ENCODE results near the gene GTPBP1.

Gene GTPBP1

GRCh38 chr22:38681582-38682335, 24.0 kb upstream of the GTPBP1 start, which contains the start of gene TOMM22:
Gene TOMM22, plus strand, starts transcription at chr22:38681957. Its CDS starts 22 bp downstream, at chr22:38681979.
- H3K36me3 ChIP-seq, result peaks cover 40% of the 10 kb centered on the region
- TF ChIP-seq CTCF (IDR thresholded peaks at IDR 0.05; ENCODE audit: low read depth, low read length), result peak; percentile 91
- H3K4me3 ChIP-seq (ENCODE audit: low read depth, low read length), result peak within 1 kb of the TSS; percentile 90
- peak; percentile 91 for DNase-seq
- H3K27ac ChIP-seq, result peak within 1 kb of the TSS; percentile 80
- H3K27me3 ChIP-seq (ENCODE audit: insufficient read depth, low read depth, severe bottlenecking), result no peaks in the 10 kb centered on the region
- H3K9me3 ChIP-seq (ENCODE audit: severe bottlenecking), result no peaks in the 10 kb centered on the region

GRCh38 chr22:38684895-38685294, 20.8 kb upstream of the GTPBP1 start:
- H3K27me3 ChIP-seq (ENCODE audit: insufficient read depth, low read depth, severe bottlenecking), result no peaks in the 10 kb centered on the region
- H3K4me3 ChIP-seq (ENCODE audit: low read depth, low read length), result no peak overlapping the region
- no peak for DNase-seq
- no peak for TF ChIP-seq CTCF (IDR thresholded peaks at IDR 0.05; ENCODE audit: low read depth, low read length)
- H3K36me3 ChIP-seq, result peaks cover 66% of the 10 kb centered on the region
- no peaks in the 10 kb centered on the region for H3K9me3 ChIP-seq (ENCODE audit: severe bottlenecking)
- no peak overlapping the region for H3K27ac ChIP-seq

- DNase-seq, result no peak
- peaks cover 69% of the 10 kb centered on the region for H3K36me3 ChIP-seq
- H3K27ac ChIP-seq, result no peak overlapping the region
- H3K9me3 ChIP-seq (ENCODE audit: severe bottlenecking), result no peaks in the 10 kb centered on the region
- no peak overlapping the region for H3K4me3 ChIP-seq (ENCODE audit: low read depth, low read length)
- TF ChIP-seq CTCF (IDR thresholded peaks at IDR 0.05; ENCODE audit: low read depth, low read length), result no peak
- H3K27me3 ChIP-seq (ENCODE audit: insufficient read depth, low read depth, severe bottlenecking), result no peaks in the 10 kb centered on the region
Measured at GRCh38 chr22:38685761-38686160, 20.0 kb upstream of the GTPBP1 start.

GRCh38 chr22:38689651-38690050, 16.1 kb upstream of the GTPBP1 start:
- Histone ChIP-seq H3K4me3 (ENCODE audit: low read depth, low read length) (no peak overlapping the region), H3K9me3 (ENCODE audit: severe bottlenecking) (no peaks in the 10 kb centered on the region), H3K36me3 (peaks cover 65% of the 10 kb centered on the region), H3K27me3 (ENCODE audit: insufficient read depth, low read depth, severe bottlenecking) (no peaks in the 10 kb centered on the region), H3K27ac (no peak overlapping the region)
- TF ChIP-seq CTCF (IDR thresholded peaks at IDR 0.05; ENCODE audit: low read depth, low read length), result no peak
- DNase-seq, result no peak

- Histone ChIP-seq H3K9me3 (ENCODE audit: severe bottlenecking) (no peaks in the 10 kb centered on the region), H3K36me3 (peaks cover 45% of the 10 kb centered on the region), H3K27ac (no peak overlapping the region), H3K4me3 (ENCODE audit: low read depth, low read length) (no peak overlapping the region), H3K27me3 (ENCODE audit: insufficient read depth, low read depth, severe bottlenecking) (no peaks in the 10 kb centered on the region)
- DNase-seq, result no peak
- TF ChIP-seq CTCF (IDR thresholded peaks at IDR 0.05; ENCODE audit: low read depth, low read length), result no peak
Measured at GRCh38 chr22:38694049-38694448, 11.7 kb upstream of the GTPBP1 start.

- TF ChIP-seq CTCF (IDR thresholded peaks at IDR 0.05; ENCODE audit: low read depth, low read length), result no peak
- Histone ChIP-seq H3K27ac (no peak overlapping the region), H3K4me3 (ENCODE audit: low read depth, low read length) (no peak overlapping the region), H3K9me3 (ENCODE audit: severe bottlenecking) (no peaks in the 10 kb centered on the region), H3K36me3 (peaks cover 48% of the 10 kb centered on the region), H3K27me3 (ENCODE audit: insufficient read depth, low read depth, severe bottlenecking) (no peaks in the 10 kb centered on the region)
- no peak for DNase-seq
Measured at GRCh38 chr22:38694940-38695339, 10.8 kb upstream of the GTPBP1 start.

Data from WERI-Rb-1 (cell line).